HG03064 (cell line): ENCODE results near the gene UBTD2.
"Not testable (repeated sequence)": the region's sequence is repeated elsewhere in the genome, so short reads cannot be mapped to it uniquely, and the experiment has no call there.

Experiments
- ATAC-seq: cut with Tn5 transposase; IDR thresholded peaks from one replicate; pipeline ENCODE4 v1.9.1; 2021; ENCODE audit warnings: low read depth; ENCODE audit not compliant: unreplicated experiment

UBTD2 gene

GRCh38 chr5:172293054-172293744, 9.6 kb upstream of the UBTD2 start:
- ATAC-seq = peak; percentile 92

DNA sequence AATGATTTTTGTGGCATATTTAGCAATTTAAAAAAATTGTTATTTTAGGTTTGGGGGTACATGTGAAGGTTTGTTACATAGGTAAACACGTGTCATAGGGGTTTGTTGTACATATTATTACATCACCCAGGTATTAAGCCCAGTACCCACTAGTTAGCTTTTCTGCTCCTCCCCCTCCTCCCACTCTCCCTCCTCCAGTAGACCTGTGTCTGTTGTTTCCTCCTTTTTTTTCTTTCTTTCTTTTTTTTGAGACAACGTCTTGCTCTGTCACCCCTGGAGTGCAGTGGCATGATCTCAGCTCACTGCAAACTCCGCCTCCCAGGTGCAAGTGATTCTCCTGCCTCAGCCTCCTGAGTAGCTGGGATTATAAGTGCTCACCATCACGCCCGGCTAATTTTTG, 8.3 kb upstream of the UBTD2 start:
- ATAC-seq = not testable (repeated sequence)

GRCh38 chr5:172288465-172288864, 4.9 kb upstream of the UBTD2 start:
- ATAC-seq = no peak

GRCh38 chr5:172287140-172287539, 3.6 kb upstream of the UBTD2 start:
- ATAC-seq = not testable (repeated sequence)

DNA sequence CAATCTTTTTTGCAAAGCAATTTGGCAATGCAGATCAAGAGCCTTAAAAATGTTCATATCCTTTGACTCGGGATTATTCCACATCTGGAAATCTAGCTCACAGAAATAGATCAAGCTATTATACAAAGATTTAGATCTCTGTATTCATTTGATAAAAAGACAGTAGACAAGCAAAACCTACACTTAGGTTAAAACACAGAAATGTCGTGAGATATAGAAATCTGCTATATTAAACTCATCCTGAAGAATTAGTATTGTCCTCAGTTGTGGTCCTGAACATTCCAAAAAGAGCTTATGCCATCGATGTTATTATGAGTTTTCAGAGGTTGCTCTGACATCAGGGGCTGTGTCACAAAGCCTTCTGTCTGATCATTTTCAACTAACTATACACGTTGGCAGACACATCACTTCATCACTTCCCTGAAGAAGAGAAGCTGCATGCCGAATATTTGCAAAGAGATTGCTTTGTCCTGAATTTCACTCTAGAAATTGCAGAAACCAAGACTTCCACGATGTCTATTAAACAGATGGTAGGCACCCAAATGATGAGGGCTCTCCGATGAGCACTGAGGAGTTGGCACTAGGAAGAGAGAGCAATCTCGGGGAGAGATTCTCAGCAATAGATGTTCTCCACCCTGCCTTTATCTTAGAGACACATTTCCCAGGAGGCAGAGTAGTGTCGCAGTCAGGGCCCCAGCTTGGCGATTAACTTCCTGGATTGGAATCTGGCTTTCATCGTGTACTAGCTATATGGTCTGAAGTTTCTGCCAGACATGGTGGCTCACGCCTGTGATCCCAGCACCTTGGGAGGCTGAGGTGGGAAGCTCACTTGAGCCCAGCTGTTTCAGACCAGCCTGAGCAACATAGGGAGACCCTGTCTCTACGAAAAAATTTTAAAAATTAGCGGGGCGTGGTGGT, 1.9 kb upstream of the UBTD2 start:
- ATAC-seq = no peak

DNA sequence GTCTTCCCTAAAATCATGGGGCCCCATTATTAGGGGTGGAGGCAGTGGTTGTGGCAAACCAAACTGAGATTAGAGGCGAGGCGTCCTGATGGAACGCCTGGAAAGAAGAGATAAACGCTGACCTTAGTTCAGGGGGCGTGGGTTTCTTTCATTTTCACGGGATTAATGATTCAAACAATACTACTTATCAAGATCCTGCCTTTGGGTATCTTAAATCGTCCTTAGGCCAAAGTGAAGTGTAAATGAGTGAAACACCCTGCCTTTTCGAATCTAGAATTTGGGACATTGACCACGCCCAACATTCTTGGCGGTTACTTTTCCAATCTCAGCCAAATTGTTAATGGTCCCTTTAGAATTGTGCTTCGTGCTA, 1.0 kb upstream of the UBTD2 start:
- no peak for ATAC-seq

DNA sequence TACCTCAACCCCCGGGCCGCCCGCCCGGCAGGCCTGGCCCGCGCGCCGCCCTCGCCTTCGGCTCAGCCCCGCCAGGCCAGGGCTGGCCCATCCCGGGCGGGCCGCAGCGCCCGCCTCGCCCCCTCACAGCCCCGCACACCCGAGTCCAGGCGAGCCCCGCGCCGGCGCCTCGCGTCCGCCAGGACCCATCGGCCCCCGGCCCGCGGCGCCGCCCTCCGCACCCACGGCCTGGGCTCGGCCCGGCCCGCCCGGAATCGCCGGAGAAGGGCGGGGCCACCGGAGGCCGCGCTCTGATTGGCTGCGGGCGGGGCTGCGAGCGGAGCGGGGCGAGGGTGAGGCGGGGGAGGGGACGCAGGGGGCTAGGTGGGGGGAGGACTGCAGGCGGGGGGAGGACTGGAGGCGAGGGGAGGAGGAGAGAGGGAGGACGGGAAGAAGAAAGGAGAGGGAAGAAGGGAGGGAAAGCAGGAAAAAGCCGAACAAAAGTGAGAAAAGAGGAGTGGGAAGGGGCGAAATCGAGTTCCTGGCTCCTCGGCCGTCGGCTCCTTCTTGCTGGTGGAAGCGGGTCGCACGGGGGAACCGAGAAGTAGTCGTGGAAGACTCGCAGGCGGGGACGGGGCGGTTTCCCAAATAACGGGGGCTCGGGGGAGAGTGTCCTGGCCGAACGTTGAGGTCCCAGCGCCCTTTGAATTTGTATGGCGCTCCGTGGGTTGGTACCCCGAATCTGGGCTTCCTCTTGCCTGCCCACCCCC, 472 bp upstream of the UBTD2 start:
- peak; percentile 79 for ATAC-seq

DNA sequence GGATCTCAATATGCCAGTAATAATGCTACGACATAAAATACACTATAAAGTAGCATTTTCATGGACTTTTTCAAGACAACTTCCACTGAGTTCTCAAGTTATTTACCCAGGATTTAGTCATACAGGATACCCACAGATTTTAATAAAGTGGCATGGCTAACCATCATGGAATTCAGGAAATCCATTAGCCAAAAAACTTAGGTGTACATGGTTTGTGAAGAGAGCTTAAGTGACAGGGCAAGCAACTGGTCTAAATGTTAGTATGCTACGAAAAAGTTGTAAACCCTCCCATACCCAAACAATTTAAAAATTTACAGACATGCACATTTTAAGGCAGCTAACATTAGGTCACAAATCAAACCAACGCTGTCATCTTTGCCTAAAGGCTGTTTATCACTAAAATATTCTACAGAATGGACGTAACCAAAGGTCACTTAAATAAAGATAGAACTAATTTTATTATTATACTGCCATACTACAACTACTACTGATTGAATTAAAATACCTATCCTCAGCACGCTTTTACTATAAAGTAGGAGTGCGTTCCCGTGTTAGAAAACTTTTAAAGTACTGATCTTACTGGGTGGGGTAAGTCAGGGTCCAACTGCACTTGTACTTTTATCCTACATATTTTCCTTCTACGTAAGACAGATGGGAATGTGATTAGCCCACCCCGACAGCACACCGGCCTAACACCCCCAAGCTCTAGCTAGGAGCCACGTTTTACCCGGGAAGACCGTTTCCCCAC, 1.1 kb downstream of the UBTD2 start:
- ATAC-seq = no peak

- no peak for ATAC-seq
These were observed 2.2 kb downstream of the UBTD2 start for GRCh38 chr5:172281346-172281745.

- ATAC-seq = no peak
These were observed 2.6 kb downstream of the UBTD2 start for GRCh38 chr5:172280929-172281328.

DNA sequence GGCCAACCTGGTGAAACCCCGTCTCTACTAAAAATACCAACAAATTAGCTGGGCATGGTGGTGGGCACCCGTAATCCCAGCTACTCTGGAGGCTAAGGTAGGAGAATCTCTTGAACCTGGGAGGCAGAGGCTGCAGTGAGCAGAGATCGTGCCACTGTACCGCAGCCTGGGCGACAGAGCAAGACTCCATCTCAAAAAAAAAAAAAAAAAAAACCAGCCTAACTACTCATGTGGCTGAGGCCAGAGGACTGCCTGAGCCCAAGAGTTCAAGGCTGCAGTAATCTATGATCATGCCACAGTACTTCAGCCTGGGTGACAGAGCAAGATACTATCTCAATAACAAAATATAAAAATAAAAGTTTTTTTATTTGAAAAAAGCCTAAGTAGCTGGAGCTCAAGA, 3.2 kb downstream of the UBTD2 start:
- no peak for ATAC-seq

GRCh38 chr5:172278356-172278755, 5.2 kb downstream of the UBTD2 start:
- no peak for ATAC-seq

GRCh38 chr5:172276214-172276613, 7.3 kb downstream of the UBTD2 start:
- no peak for ATAC-seq

- ATAC-seq = no peak
These were observed 8.4 kb downstream of the UBTD2 start for GRCh38 chr5:172274951-172275753.

DNA sequence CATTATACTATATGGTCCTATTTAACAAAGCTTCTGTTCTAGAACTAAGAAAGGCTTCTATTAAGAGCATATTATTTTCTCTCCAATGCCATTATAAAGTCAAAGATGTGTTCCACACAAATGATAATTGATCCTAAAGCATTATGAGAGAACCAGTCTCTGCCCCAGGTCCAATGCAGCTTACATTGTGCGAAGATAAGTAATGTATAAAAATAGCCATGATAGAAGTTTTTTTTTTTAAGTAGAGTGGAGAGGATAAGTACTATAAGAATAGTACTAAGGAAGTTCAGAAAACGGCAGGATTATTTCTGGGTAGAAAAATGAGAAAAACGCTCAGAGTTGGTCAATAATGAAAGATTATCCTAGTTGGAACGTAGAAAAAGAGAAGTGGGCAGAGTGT, 15.6 kb downstream of the UBTD2 start:
- ATAC-seq = no peak

- no peak for ATAC-seq
These were observed 16.9 kb downstream of the UBTD2 start for GRCh38 chr5:172266676-172267092.

DNA sequence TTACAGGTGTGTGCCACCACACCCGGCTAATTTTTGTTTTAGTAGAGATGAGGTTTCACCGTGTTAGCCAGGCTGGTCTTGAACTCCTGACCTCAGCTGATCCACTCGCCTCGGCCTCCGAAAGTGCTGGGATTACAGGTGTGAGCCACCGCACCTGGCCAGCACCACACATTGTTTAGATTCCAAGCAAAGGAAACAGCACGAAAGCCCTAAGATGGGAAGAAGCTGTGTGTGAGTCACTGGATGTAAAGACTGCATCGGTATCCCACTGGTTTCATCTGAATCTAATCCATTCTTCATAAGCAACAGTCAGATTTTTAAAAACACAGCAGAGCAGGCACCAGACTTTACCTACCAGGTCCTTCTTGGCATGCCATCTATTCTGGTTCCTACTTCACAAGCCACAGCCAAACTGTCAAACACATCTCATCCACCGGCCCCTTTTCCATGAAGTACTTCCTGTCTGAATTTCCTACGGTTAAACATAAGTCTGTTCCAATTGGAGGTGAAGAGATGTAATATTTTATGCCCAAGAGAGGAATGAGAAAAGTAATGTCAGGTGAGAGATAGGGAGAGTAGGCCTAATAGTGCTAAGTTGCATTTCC, 17.4 kb downstream of the UBTD2 start:
- ATAC-seq = no peak

- no peak for ATAC-seq
These were observed 18.7 kb downstream of the UBTD2 start for GRCh38 chr5:172264815-172265395.

- no peak for ATAC-seq
These were observed 28.1 kb downstream of the UBTD2 start for GRCh38 chr5:172255444-172255843.
